HG03378 (cell line): Measurements from ENCODE around the gene KDM2B.

ENCODE experiments used
- ATAC-seq: cut with Tn5 transposase; IDR thresholded peaks from one replicate; pipeline ENCODE4 v1.9.1; 2021; ENCODE audit warnings: mild to moderate bottlenecking, moderate library complexity; ENCODE audit not compliant: unreplicated experiment

The KDM2B gene

DNA sequence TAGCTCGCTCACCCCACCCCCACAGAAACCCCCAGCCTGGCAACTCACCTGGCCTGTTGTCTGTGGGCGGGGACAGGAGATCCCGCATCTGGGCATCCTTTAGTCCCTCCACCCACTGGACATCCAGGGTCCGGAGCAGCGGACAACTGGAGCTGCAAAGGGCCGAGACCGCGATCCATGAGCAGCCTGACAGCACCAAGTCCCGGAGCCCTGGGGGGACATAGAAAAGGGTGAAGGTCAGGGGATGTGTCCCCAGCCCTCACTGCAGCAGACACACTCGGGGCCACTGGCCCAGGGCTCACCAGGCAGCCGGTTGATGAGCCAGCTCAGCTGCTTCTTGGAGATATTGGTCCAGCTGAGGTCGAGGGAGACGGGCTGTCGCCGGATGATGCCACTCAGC is 140.1 kb downstream of the KDM2B start:
- no peak for ATAC-seq

DNA sequence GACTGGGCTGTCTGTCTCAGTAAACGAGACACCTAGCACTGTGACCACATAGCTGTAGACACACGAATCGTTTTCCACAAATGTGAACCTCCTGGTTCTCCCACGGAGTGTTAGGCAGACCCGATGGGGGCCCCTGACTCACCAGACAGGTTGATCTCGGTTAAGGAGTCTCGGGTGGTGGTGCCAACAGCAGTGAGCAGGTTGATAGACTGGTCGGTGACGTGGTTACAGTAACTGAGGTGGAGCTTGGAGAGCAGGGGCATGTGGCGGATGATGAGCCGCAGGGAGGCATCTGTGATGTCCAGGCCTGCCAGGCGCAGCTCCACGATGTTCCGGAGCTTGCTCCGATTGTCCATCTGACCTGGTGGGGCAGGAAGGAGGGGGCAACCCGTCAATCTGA is 141.1 kb downstream of the KDM2B start:
- ATAC-seq: no peak

DNA sequence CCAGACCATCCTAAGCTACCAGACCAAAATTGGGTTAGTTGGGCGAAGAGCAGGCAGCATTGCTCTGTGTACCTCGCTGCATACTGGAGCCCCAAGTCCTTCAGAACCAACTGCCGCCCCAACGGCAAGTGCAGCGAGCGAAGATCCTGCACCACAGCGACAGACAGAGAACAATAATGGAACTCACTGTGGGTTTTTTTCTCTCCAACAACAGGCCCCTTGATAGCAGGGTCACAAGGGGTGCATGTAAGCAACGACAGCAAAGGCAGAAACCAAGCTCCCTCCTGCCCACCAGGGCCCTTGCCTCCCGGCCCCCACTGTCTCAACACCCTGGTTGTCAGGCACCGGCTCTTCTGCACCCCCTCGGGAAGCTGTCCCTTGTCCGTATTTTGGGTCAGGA is 141.9 kb downstream of the KDM2B start:
- ATAC-seq: no peak

DNA sequence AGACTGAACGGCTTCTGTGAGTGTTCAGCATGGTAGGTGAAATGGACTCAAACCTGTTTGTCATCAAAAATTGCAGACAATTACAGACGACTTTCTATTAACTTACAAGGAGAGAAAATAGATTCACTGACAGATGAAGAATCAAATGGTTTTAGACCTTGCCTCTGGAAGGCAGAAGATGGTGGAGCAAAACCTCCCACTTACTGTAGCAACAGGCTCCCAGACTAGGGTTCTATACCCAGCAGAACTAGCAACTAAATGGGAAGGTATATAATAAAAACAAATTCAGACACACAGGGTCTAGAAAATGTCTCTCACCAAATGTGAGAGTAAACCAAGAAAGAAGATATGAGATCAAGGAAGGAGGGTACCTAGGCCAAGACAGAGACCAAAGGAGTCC is 144.1 kb downstream of the KDM2B start:
- no peak for ATAC-seq

DNA sequence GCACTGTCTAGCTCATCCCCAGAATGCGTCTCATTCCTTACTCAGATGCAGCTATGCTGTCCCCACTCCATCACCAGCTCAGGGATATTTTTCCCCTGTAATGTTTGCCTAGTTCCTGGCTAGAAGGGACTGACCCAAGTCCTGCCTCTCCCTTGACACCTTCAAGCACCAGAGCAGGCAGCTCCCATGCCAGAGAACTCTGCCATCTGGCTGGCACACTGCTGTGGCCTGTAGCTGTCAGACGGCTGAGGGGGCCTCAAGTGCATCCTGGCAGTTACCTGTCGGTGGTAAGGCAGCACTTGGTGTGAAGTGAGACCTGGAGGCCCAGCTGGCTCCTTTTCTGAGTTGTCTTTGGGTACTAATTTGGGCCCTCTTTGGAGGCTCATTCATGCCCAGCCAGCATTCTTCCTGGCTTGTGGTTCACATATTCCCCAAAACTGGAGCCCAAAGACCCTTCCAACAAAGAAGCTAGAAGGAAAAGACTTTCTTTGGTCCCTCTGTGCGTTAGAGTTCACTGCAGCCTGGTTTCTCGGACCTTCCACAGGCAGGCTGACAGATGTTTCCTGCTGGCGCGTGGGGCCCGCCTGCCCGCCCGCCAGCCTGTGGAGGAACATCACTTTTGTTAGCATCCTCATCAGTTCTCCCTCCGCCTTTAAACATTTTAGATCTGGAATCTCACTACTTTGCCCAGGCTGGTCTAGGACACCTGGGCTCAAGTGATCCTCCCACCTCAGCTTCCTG is 147.9 kb downstream of the KDM2B start:
- ATAC-seq: no peak

DNA sequence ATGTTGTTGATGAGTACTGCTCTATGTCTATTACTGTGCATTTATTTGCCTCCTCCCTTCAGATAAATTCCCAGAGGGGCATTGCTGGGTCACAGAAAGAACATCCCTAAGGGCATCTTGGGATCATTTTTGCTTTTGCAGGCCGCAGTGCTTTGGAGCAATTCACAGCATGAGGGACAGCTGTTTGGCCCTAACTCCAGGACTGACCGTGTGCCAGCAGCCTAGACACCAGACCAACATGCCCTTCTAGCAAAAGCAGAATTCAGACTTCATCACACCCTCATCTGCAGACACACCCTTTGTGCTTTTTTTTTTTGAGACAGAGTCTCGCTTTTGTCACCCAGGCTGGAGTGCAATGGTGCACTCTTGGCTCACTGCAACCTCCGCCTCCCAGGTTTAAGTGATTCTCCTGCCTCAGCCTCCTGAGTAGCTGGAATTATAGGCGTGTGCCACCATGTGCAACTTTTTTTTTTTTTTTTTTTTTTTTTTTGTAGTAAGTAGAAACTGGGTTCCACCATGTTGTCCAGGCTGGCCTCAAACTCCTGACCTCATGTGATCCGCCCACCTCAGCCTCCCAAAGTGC is 149.9 kb downstream of the KDM2B start:
- ATAC-seq: no peak

DNA sequence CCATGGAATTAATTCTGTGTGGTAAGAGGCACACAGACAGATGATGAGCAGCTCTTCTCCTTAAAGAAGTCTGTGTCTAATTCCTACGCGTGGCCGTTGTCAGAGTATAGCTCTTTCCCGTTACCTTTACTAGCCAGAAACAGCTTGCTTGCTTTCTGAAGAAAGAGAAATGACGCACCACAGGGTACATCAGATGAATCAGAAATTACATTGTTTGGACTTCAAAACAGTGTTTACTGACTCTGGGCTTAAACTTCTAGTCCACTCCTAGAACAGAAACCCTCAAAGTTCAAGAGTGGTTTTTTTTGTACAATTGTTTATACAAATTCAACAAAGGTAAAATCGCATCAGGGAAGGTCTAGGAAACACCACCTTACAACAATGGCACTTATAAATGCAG is 151.9 kb downstream of the KDM2B start:
- no peak for ATAC-seq

DNA sequence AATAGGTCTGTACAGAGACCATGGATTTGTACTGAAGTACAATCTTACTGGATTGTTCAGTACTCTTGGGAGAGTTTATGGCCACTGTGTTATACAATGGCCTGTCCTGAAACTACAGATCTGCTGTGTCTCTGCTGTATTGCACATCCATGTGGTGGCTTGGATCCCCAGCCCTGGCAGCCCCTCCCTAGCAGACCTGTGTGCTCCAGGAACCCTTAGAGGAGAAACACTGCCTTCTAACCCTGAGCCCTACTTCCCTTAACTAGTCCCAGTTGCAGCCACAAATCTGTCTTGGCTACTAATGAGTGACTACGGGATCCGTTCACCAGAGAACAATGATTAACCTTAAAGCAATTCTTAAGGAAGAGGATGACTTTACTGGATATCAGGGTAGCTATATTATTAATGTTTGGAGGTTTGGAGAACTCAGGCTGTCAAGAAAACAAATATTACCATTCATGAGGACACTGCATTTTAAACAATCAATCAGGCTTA is 153.2 kb downstream of the KDM2B start:
- no peak for ATAC-seq

DNA sequence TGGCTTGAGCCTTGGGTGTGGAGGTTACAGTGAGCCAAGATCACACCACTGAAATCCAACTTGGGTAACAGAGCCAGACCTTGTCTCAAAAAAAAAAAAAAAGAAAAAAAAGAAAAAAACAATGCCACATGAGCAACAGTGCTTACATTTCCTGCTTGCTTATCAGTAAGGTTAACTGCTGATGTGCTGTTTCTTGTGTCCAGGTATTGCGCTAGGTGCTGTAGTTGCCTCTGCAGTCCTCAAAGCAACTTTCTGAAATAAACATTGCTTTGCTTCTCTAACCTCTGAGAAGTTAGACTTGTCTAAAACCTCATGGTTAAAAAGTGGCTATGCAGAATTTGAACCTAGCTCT is 156.2 kb downstream of the KDM2B start:
- no peak for ATAC-seq

DNA sequence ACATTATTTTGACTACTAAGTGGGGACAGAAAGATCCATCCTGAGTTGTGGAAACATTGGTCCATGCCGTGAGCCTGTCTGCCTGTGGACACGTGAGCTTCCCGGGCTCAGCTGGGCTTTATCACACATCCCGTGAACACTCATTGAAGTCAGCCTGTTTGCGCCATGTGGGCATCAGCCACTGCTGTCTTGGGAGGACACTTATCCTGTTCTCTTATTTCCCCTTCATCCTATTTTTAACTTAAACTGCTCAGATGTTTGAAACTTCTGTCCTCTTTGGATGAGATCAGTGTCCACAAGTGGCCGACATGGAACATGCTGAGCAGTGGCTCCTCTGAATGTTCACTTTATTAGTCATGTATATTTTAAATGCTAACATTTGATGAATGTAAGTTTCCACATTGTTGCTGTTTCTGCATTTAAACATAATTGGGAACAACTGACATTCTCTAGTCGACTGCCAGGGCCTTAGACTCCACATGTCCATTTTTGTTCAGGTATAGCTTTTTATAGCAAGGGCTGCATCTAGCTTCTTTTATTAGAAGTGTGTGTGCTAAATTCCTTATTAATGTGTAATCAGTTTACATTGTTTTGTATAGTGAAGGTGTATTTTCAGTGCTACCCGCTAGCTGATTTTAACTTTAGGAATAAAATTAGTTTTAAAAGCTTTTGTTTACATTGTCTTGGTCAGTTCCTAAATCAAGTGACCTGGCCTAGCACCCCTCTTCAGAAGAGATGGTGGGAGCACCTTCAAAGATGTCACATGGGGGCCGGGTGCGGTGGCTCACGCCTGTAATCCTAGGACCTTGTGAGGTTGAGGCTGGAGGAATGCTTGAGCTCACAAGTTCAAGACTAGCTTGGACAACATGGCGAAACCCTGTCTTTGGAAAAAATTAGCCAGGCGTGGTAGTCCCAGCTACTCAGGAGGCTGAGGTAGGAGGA is 156.9 kb downstream of the KDM2B start:
- no peak for ATAC-seq

DNA sequence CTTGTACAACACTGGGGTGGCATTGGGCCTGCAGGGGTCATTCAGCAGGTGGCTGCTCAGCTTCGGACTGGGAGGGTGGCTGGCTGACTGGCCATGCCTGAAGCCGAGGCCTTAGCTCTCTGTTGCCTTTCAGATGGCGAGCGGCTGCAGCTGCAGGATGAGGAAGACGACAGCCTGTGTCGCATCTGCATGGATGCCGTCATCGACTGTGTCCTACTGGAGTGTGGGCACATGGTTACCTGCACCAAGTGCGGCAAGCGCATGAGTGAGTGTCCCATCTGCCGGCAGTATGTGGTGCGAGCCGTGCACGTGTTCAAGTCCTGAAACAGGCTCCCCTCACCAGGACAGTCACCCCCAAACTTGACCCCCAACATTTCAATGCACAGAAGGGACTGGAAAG is 157.6 kb downstream of the KDM2B start:
- no peak for ATAC-seq

DNA sequence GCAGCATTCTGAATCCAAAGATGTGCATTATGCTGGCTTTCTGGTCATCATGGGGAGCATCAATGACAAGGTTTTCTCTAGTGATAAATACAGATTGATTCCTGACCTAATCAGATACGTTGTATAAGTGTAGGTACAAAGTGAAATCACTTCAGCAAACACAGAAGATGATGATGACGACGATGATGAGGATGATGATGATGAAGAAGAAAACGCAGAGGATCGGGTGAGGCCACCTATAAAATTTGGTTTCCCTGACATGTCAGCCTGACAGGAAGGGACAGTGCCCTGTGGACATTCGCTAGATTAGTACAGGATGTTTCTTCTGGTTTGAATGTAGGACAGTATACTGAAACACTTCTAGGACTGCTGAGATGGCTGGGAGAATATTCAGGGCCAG is 160.7 kb downstream of the KDM2B start:
- ATAC-seq: no peak

DNA sequence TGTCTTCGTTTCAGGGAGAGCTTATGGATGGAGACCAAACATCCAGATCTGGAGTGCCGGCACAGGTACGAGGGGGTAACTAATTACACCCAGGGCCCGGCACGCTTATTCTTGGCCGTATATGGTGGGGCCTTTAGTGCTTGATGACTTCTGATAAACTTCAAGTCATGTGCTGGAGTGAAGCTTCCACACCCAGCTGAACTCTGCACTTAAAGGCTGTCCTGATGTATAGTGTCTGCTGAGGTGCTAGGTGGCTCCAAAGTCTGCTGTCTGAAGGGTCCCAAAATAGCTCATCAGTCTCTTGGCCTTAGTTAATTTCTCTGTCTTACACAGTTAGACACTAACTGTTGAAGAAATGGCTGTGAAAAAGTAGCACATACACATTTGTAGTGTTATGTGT is 163.0 kb downstream of the KDM2B start:
- no peak for ATAC-seq

DNA sequence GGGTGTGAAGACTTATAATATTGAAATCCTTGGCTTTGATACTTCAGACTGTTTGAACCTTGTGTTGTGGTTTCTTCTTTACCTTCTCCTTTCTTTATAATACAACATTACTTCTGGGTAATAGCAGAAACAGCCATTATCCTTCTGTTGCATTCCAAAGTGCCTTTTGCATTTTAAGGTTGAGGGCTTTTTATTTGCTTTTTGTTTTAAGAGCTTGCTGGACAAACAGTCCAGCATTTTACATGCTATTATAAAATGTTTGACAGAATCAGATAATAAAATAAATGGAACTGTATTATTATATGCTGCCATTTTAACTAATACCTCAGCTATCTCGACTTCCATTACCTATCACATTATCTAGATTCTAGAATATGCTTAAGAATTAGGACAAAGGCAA is 166.9 kb downstream of the KDM2B start:
- ATAC-seq: no peak

DNA sequence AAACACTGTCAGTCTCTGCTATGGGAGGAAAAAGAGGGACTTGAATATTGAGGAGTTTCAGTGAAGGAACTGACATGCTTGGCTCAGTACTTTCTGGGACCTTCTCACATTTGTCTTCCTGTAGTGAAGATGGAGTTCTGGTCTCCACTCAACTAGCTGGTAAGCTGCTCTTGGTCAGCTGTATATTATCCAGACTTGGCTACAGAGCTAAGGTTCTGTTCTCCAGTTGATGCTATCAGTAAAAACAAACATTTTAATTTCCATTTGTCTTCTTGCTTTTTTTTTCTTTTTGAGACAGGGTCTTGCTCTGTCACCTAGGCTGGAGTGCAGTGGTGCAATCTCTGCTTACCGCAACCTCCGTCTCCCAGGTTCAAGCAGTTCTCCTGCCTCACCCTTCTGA is 175.6 kb downstream of the KDM2B start:
- ATAC-seq: no peak

DNA sequence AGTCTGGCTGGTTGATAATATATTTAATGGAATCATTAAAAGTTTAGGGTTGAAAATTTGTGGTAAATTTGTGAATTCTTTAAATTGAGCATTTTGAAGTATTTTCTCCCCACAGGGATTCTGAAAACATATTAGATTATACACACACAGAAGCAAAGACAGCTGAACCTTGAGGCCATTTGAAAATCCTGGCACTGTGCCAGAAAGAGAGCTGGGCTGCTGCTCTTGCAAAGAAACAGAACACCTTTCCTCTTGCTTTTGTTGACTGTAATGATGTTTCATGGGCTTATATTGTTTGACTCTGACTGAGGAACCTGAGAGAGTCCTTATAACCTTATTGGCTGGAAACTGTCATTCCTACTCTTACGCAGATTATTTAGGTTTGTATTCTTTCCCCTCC is 176.1 kb downstream of the KDM2B start:
- ATAC-seq: no peak

DNA sequence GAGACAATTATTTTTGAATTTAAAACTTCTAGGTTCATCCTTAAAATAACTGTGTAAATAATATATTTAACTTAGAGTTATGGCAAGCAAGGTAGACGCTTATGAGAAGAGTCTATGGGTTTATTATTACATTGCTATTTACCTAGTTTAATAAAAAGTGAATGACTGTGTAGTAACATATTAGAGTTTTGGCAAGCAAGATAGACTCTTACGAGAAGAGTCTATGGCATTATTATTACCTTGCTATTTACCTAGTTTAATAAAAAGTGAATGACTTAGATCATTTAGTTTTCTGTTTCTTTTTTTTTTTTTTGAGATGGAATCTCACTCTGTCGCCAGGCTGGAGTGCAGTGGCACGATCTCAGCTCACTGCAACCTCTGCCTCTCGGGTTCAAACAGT is 177.1 kb downstream of the KDM2B start:
- ATAC-seq: no peak

DNA sequence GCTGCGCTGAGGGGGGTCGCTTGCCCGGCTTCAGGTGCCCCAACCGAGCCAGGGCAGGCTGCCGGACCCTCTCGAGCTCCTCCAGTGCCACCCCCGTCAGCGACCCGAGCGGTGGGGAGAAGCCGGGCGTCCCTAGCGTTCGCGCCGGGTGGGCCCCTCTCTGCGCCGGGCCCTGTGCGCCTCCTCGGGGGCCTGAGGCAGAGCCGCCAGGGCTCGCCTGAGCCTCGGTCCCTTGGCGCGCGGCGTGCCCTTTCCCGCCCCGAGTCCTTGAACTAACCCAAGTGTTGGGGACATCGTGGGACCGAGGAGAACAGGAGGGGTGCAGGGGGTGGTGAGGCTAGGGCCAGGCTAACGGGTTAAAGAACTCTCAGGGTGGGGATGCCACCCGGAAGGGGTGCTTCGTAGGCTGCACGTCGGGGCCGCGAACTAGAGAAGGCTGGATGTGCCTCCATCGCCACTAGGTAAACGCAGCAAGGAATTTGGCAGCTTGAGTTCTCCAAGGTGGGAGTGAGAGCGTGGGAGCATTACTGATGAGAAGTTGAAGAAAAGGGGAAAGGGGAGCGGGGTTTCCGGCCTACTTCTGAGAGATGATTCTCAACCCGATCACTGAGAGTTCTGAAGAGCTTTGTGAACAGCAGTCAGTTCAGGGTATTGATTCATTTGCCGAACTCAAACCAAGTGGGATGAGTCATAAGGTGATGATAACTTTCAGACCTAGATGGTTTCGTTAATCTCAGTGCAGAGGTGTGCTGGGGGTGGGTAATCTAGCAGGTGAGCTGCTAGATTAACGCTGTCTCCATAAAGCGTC is 180.3 kb downstream of the KDM2B start:
- peak; percentile 53 for ATAC-seq

DNA sequence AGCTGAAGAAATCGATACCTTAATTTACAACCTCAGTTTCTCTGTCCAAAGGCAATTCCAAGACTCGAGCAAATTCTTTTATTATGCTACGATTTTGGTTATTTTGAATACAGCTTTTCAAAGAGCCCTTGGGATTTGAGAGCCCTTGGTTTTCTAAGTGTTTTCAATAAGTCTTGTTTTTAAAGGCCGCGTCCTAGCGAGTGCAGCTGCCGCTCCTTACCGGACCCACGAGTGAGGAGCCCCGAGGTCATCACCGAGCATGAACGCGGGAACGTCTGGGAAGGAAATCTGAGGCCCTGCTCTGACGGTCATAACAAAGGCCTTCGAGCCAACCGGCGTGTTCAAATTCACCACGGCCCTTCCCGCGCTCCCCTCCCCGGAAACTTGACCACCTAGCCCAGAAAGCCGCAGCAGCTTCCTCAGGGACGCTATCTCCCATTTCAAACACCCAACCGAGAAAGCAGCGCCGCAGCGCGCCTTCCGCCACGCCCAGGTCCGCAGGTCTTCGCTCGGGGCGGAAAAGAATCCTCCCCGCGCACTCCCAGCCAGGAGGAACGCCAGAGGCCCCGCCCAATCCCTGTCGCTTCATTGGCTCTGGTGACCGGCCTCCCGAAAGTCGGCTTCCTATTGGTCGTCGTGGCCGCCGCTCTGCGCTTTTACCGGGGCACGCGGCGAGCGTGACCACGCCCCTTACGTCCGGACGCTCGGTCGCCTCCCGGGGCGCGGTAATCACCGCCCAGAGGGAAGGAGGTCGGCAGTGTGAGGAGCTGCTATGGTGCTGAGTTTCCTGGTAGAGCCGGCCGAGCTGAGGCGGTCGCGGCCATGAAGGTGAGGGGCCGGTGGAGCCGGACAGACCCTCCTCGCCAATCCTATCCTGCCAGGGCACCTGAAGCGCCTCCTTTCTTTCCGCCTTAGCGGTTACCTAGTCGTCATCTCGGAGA is 181.2 kb downstream of the KDM2B start, which contains the start of gene RNF34:
RNF34 (plus strand) TSS at position 728 of the 941 bp plus-strand sequence; CDS start at position 823, 95 bp downstream.
- peak; percentile 83 for ATAC-seq

DNA sequence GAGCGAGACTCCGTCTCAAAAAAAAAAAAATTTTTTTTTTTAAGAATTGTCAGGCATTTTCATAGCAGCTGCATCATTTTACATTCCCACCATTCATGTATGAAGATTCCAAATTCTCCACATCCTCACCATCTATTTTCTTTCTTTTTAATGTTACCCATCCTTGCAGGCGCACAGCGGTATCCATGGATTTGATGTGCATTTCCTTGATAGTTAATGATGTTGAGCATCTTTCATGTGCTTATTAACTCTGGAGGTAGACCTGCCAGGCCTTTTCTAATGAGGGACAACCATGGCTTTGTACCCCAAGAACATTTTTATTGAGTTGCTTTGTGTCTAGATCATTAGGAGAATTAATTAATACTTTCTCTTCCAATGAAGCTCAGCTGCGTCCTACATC is 182.5 kb downstream of the KDM2B start:
- no peak for ATAC-seq
